Spleen (tissue), 11 donors: ENCODE measurements around the gene BSCL2. TPM values are rescaled to one million over a fixed set of nuclear protein-coding genes. Genes with fewer than 3 reads are reported as not detected.

ENCODE experiments used
- DNase-seq: peaks from one replicate; pipeline ENCODE4 v3.0.0-alpha.2; 2020
- H3K27ac ChIP-seq, 8 donors: fragments of 200-600 bp; sonication (generic) in 7 of 8; 1 replicate in 4 of 8; 2 replicates in 4 of 8; pipeline versions ENCODE4 v1.5.0 to v1.8.0; 2016 to 2021; ENCODE audit warnings: inconsistent platforms in 4 of 8, mild to moderate bottlenecking in 4 of 8, moderate library complexity in 1 of 8
- H3K27me3 ChIP-seq, 7 donors: fragments of 200-600 bp; sonication (generic) in 6 of 7; replicated peaks in 1 of 7; 1 replicate in 4 of 7; 2 replicates in 3 of 7; pipeline versions ENCODE4 v1.5.0 to v1.8.0; 2016 to 2021; ENCODE audit warnings: inconsistent platforms in 3 of 7, mild to moderate bottlenecking in 1 of 7
- H3K36me3 ChIP-seq, 6 donors: fragments of 200-600 bp; sonication (generic) in 5 of 6; 1 replicate in 4 of 6; 2 replicates in 2 of 6; pipeline versions ENCODE4 v1.5.0 to v1.8.0; 2016 to 2021; ENCODE audit warnings: inconsistent platforms in 2 of 6
- H3K4me1 ChIP-seq, 6 donors: fragments of 200-600 bp; sonication (generic) in 5 of 6; 1 replicate in 3 of 6; 2 replicates in 3 of 6; pipeline versions ENCODE4 v1.5.0 to v1.8.0; 2016 to 2021; ENCODE audit warnings: inconsistent platforms in 3 of 6
- H3K4me3 ChIP-seq, 8 donors: fragments of 200-600 bp; sonication (generic) in 7 of 8; 1 replicate in 4 of 8; 2 replicates in 4 of 8; pipeline versions ENCODE4 v1.5.0 to v1.8.0; 2016 to 2021; ENCODE audit warnings: inconsistent platforms in 4 of 8, mild to moderate bottlenecking in 4 of 8, moderate library complexity in 2 of 8
- H3K9me3 ChIP-seq, 8 donors: fragments of 200-600 bp; sonication (generic) in 7 of 8; 1 replicate in 4 of 8; 2 replicates in 4 of 8; pipeline versions ENCODE4 v1.5.0 to v1.8.0; 2016 to 2021; ENCODE audit warnings: inconsistent platforms in 4 of 8
- CTCF ChIP-seq, 11 experiments: fragments of 200-600 bp in 7 of 11; fragments of 450-650 bp in 4 of 11; sonication (generic) in 4 of 11; IDR thresholded peaks in 8 of 11; conservative IDR thresholded peaks in 3 of 11; 1 replicate in 7 of 11; 2 replicates in 4 of 11; pipeline versions ENCODE4 v1.4.0 to v1.8.0; 2016 to 2021; ENCODE audit warnings: antibody characterized with exemption in 11 of 11, inconsistent platforms in 4 of 11, mild to moderate bottlenecking in 1 of 11
- POLR2A ChIP-seq, 3 donors: fragments of 450-650 bp; IDR thresholded peaks; one replicate each; pipeline ENCODE4 v1.5.1; 2017; ENCODE audit warnings: antibody characterized with exemption in 3 of 3, mild to moderate bottlenecking in 1 of 3
- POLR2AphosphoS5 ChIP-seq, 3 donors: sonication (generic); formaldehyde crosslinking; IDR thresholded peaks; one replicate each; pipeline ENCODE4 v1.5.1; 2017; ENCODE audit warnings: antibody characterized with exemption in 3 of 3
- WGBS, 5 donors: extraction: QIAGEN DNeasy Blood & Tissue Kit in 3 of 5; methylation state at CpG; one replicate each; pipeline versions ENCODE4 v1.1.5 to v1.1.7; 2013 to 2018; 5-methylcytosine and 5-hydroxymethylcytosine counted together
- intact Hi-C: fragments of 100-400 bp; cut with DNase I; formaldehyde crosslinking; loops from one replicate; pipeline ENCODE4 v1.15.0; 2023; ENCODE audit warnings: low total_unique reads
- polyA plus RNA-seq, 3 donors: library from polyadenylated mRNA; stranded (reverse); fragments of 200-250 nt; gene quantifications; one replicate each; pipeline ENCODE4 v1.2.1, GENCODE V29; 2013
- total RNA-seq, 7 donors: library from RNA; depleted of rRNA in 3 of 7; stranded (reverse); fragments of >200 nt in 3 of 7; fragmentation: NEBNext Ultra II Directional in 4 of 7; extraction: Animal tissue kit (Norgen Biotek cat#: 25700) in 4 of 7; gene quantifications; one replicate each; pipeline versions ENCODE4 v1.1.0 to v1.2.1, GENCODE V29; 2016 to 2021
- donor health status: healthy with polysubstance abuse.
- donor health status: DM: no; HTN: no; CAD: no; lungs with moderate emphysema.
- donor health status: DM: no; HTN: no; CAD: no.
- donor health status: Bipolar disorder and iron deficiency.
- donor health status: healthy.
- donor health status: DM: no; HTN: no; CAD: no.
- donor health status: DM: yes; HTN: yes; CAD: no.

The BSCL2 gene
- total and polyA plus RNA-seq, 10 donors, result 25.6 to 66.0 (median 43.0) TPM

GRCh38 chr11:62708793-62709192 lies 1.6 kb upstream of the BSCL2 start:
- WGBS, 5 donors, result 1 to 5% (median 1%) methylated on average over 7 of the region's 7 CpGs
- Histone ChIP-seq H3K4me1 (peaks cover 34 to 87% (median 64%) of the 10 kb centered on the region in 6 donors), H3K27ac (peak overlapping the region; percentile 93 to 99 (median 97)), H3K4me3 (peak overlapping the region; percentile 41 to 75 (median 51)), H3K9me3 (no peaks in the 10 kb centered on the region), H3K27me3 (no peaks in the 10 kb centered on the region), H3K36me3 (peaks cover 0 to 38% (median 30%) of the 10 kb centered on the region in 6 donors)
- peak; percentile 90 for DNase-seq
- TF ChIP-seq POLR2A (IDR thresholded peaks at IDR 0.05) (no peak), POLR2AphosphoS5 (IDR thresholded peaks at IDR 0.05) (peak in 1 of 3 donors; percentile 40), CTCF (IDR thresholded peaks at IDR 0.05 in 8 of 11, conservative IDR thresholded peaks at IDR 0.05 in 3 of 11) (no peak)
- intact Hi-C loops, result no loop called here

GRCh38 chr11:62708392-62708791 lies 1.2 kb upstream of the BSCL2 start:
- WGBS, 5 donors, result 78 to 85% (median 83%) methylated on average over 5 of the region's 5 CpGs
- H3K27me3 ChIP-seq, result no peaks in the 10 kb centered on the region
- no peak for DNase-seq
- peak overlapping the region in 7 of 8 donors; percentile 41 to 75 (median 52) for H3K4me3 ChIP-seq
- H3K27ac ChIP-seq, result peak overlapping the region; percentile 93 to 99 (median 97)
- intact Hi-C loops, result no loop called here
- peaks cover 34 to 87% (median 62%) of the 10 kb centered on the region in 6 donors for H3K4me1 ChIP-seq
- H3K36me3 ChIP-seq, result peaks cover 0 to 34% (median 26%) of the 10 kb centered on the region in 6 donors
- no peaks in the 10 kb centered on the region for H3K9me3 ChIP-seq
- no peak for TF ChIP-seq POLR2A (IDR thresholded peaks at IDR 0.05)
- no peak for TF ChIP-seq CTCF (IDR thresholded peaks at IDR 0.05 in 8 of 11, conservative IDR thresholded peaks at IDR 0.05 in 3 of 11)
- TF ChIP-seq POLR2AphosphoS5 (IDR thresholded peaks at IDR 0.05), result no peak

- no peak for DNase-seq
- WGBS, 5 donors, result 77 to 88% (median 86%) methylated on average over 8 of the region's 8 CpGs
- peaks cover 34 to 79% (median 51%) of the 10 kb centered on the region in 6 donors for H3K4me1 ChIP-seq
- no peaks in the 10 kb centered on the region for H3K27me3 ChIP-seq
- peak overlapping the region in 7 of 8 donors; percentile 67 to 94 (median 81) for H3K4me3 ChIP-seq
- no peaks in the 10 kb centered on the region for H3K9me3 ChIP-seq
- no peak for TF ChIP-seq CTCF (IDR thresholded peaks at IDR 0.05 in 8 of 11, conservative IDR thresholded peaks at IDR 0.05 in 3 of 11)
- no peak for TF ChIP-seq POLR2A (IDR thresholded peaks at IDR 0.05)
- TF ChIP-seq POLR2AphosphoS5 (IDR thresholded peaks at IDR 0.05), result no peak
- intact Hi-C loops, result no loop called here
- peaks cover 0 to 27% (median 12%) of the 10 kb centered on the region in 6 donors for H3K36me3 ChIP-seq
- peak overlapping the region; percentile 48 to 86 (median 78) for H3K27ac ChIP-seq
These were observed 375 bp downstream of the BSCL2 start for GRCh38 chr11:62706850-62707247.

- 7 to 13% (median 8%) methylated on average over 25 to 73 of the region's 73 CpGs for WGBS, 5 donors
- Histone ChIP-seq H3K27me3 (no peaks in the 10 kb centered on the region), H3K4me1 (peaks cover 34 to 79% (median 51%) of the 10 kb centered on the region in 6 donors), H3K27ac (peak overlapping the region; percentile 48 to 86 (median 78)), H3K9me3 (no peaks in the 10 kb centered on the region), H3K4me3 (peak overlapping the region; percentile 67 to 94 (median 84)), H3K36me3 (peaks cover 0 to 27% (median 8%) of the 10 kb centered on the region in 6 donors)
- DNase-seq, result peak; percentile 99
- intact Hi-C loops, result no loop called here
- TF ChIP-seq CTCF (IDR thresholded peaks at IDR 0.05 in 8 of 11, conservative IDR thresholded peaks at IDR 0.05 in 3 of 11) (peak in 3 of 11 experiments; percentile 13 to 33 (median 14)), POLR2A (IDR thresholded peaks at IDR 0.05) (peak in 1 of 3 donors; percentile 20), POLR2AphosphoS5 (IDR thresholded peaks at IDR 0.05) (peak; percentile 83 to 92 (median 88))
These were observed 1.1 kb downstream of the BSCL2 start for GRCh38 chr11:62705880-62706849.
